Endothelial cell of umbilical vein (primary cell): ENCODE results near the gene NHERF2. TPM values are rescaled to one million over a fixed set of nuclear protein-coding genes. Genes with fewer than 3 reads are reported as not detected.
A peak's percentile ranks its signal among the peaks of the same experiment; 100 is the strongest.

Experiments used
- BruUV-seq: library from RNA; stranded (reverse); fragments of 400-500 nt; replicated peaks from 2 replicates; lab custom pipeline; 2021; lab: Mats Ljungman, UMichigan
- CTCF ChIA-PET: fragments of 300-600, 350-600 bp; sonication (Branson Sonifier 250); formaldehyde crosslinking; loops from one replicate; lab custom pipeline; 2021; ENCODE audit warnings: antibody characterized with exemption, inconsistent platforms; lab: Charles Lee
- POLR2A ChIA-PET: fragments of 300-600, 350-600 bp; sonication (Branson Sonifier 250); formaldehyde crosslinking; loops from one replicate; lab custom pipeline; 2021; ENCODE audit warnings: antibody characterized with exemption, inconsistent platforms; lab: Charles Lee
- DNase-seq: peaks from one replicate; pipeline ENCODE4 v3.0.0-alpha.2; 2011; ENCODE audit warnings: low read depth, low spot score
- FAIRE-seq: peaks from 2 replicates; lab custom pipeline; 2011; peaks lifted over from hg19 to GRCh38; lab: Jason Lieb, UNC
- H2AFZ ChIP-seq: 2 replicates; pipeline ENCODE4 v1.6.0; 2012; ENCODE audit warnings: low read depth, low read length, control low read depth, inconsistent platforms
- H3K27ac ChIP-seq: 2 replicates; pipeline ENCODE4 v1.5.1; 2011; ENCODE audit warnings: low read depth, mild to moderate bottlenecking, control low read depth, low read length, moderate library complexity; ENCODE audit not compliant: insufficient read depth
- H3K27me3 ChIP-seq, 2 experiments: 2 replicates each; pipeline versions ENCODE4 v1.6.0 to v1.6.1; 2011; ENCODE audit warnings: low read length in 2 of 2, mixed read lengths in 1 of 2; ENCODE audit not compliant: control insufficient read depth in 2 of 2, insufficient read depth in 2 of 2
- H3K36me3 ChIP-seq, 2 experiments: 2 replicates in 1 of 2; 3 replicates in 1 of 2; pipeline ENCODE4 v1.5.1; 2011; ENCODE audit warnings: low read length in 2 of 2, mild to moderate bottlenecking in 1 of 2, moderate library complexity in 1 of 2; ENCODE audit not compliant: control insufficient read depth in 2 of 2, insufficient read depth in 2 of 2; ENCODE audit errors: extremely low read depth in 1 of 2
- H3K4me1 ChIP-seq: 3 replicates; pipeline ENCODE4 v1.5.1; 2011; ENCODE audit warnings: mild to moderate bottlenecking, low read length; ENCODE audit not compliant: control insufficient read depth, insufficient read depth; ENCODE audit errors: extremely low read depth
- H3K4me2 ChIP-seq: 2 replicates; pipeline ENCODE4 v1.6.1; 2011; ENCODE audit warnings: low read length, control low read depth, mixed read lengths; ENCODE audit not compliant: insufficient read depth
- H3K4me3 ChIP-seq, 3 experiments: fragments of 200-600 bp in 1 of 3; sonication (generic), shearing (Covaris generic) in 1 of 3; replicated peaks in 1 of 3; 2 replicates each; pipeline ENCODE4 v1.5.1; 2011 to 2016; ENCODE audit warnings: control low read depth in 3 of 3, low read length in 3 of 3, mild to moderate bottlenecking in 2 of 3, inconsistent platforms in 1 of 3, low read depth in 1 of 3, moderate library complexity in 1 of 3; ENCODE audit not compliant: insufficient read depth in 1 of 3
- H3K79me2 ChIP-seq: 2 replicates; pipeline ENCODE4 v1.6.0; 2012; ENCODE audit warnings: low read length, inconsistent platforms; ENCODE audit not compliant: control insufficient read depth, insufficient read depth
- H3K9ac ChIP-seq: replicated peaks from 2 replicates; pipeline ENCODE3; 2011; ENCODE audit warnings: low read length, control low read depth; ENCODE audit not compliant: insufficient read depth; ENCODE audit errors: extremely low read depth
- H3K9me1 ChIP-seq: replicated peaks from 3 replicates; pipeline ENCODE4 v1.6.0; 2011; ENCODE audit warnings: mild to moderate bottlenecking, low read length; ENCODE audit not compliant: control insufficient read depth, insufficient read depth; ENCODE audit errors: extremely low read depth
- H3K9me3 ChIP-seq: replicated peaks from 2 replicates; pipeline ENCODE4 v1.5.1; 2012; ENCODE audit warnings: low read length, inconsistent platforms; ENCODE audit not compliant: control insufficient read depth, insufficient read depth
- H4K20me1 ChIP-seq: replicated peaks from 2 replicates; pipeline ENCODE3; 2011; ENCODE audit warnings: mild to moderate bottlenecking, low read length; ENCODE audit not compliant: control insufficient read depth, insufficient read depth; ENCODE audit errors: extremely low read depth
- EZH2 ChIP-seq: IDR thresholded peaks from 2 replicates; pipeline ENCODE4 v1.6.1; 2012; ENCODE audit warnings: borderline replicate concordance, low read depth, mild to moderate bottlenecking, moderate library complexity, low read length, inconsistent platforms; ENCODE audit not compliant: severe bottlenecking
- FOS ChIP-seq: IDR thresholded peaks from 2 replicates; pipeline ENCODE4 v1.6.1; 2011; ENCODE audit warnings: mild to moderate bottlenecking, low read length, moderate library complexity, borderline replicate concordance; ENCODE audit not compliant: insufficient read depth
- GATA2 ChIP-seq: IDR thresholded peaks from 2 replicates; pipeline ENCODE4 v1.7.0; 2011; ENCODE audit warnings: low read depth, mild to moderate bottlenecking, moderate library complexity, mixed read lengths, low read length; ENCODE audit not compliant: insufficient read length, insufficient read depth
- JUN ChIP-seq: IDR thresholded peaks from 2 replicates; pipeline ENCODE4 v1.6.1; 2011; ENCODE audit warnings: borderline replicate concordance, low read depth; ENCODE audit not compliant: insufficient read length, insufficient read depth
- MYC ChIP-seq: IDR thresholded peaks from one replicate; pipeline ENCODE4 v1.6.1; 2011; ENCODE audit warnings: mild to moderate bottlenecking, low read depth, low read length
- POLR2A ChIP-seq: IDR thresholded peaks from 2 replicates; pipeline ENCODE4 v1.6.1; 2012; ENCODE audit warnings: low read depth, mild to moderate bottlenecking, control low read depth, low read length
- POLR2AphosphoS5 ChIP-seq: IDR thresholded peaks from 2 replicates; pipeline ENCODE4 v1.6.1; 2012; ENCODE audit warnings: low read depth, mild to moderate bottlenecking, control low read depth, low read length, moderate library complexity; ENCODE audit not compliant: insufficient read depth
- dilution Hi-C: fragments of 300-500 bp; cut with MboI; formaldehyde crosslinking; loops from one replicate; pipeline ENCODE4 v1.15.0; 2019; ENCODE audit warnings: low sequenced_read_pairs; ENCODE audit not compliant: extremely low pct_ligation_motif_present
- intact Hi-C: fragments of 100-400 bp; cut with micrococcal nuclease; formaldehyde crosslinking; loops from one replicate; pipeline ENCODE4 v1.10.0; 2022
- polyA plus RNA-seq, 4 experiments: library from polyadenylated mRNA; depleted of rRNA in 3 of 4; stranded (reverse) in 3 of 4; unstranded in 1 of 4; fragments of >200 nt; gene quantifications; 2 replicates each; pipeline versions ENCODE4 v1.2.1 to v1.2.3, GENCODE V29; 2011 to 2012; ENCODE audit warnings: missing spikeins in 1 of 4
- total RNA-seq: library from RNA; stranded (reverse); gene quantifications from 2 replicates; pipeline ENCODE4 v1.2.3, GENCODE V29; 2021
- TF ChIP-seq, protein P1 (sequence below), 2 donors: IDR thresholded peaks; 1 replicate in 1 of 2; 2 replicates in 1 of 2; pipeline ENCODE4 v1.5.1; 2011; ENCODE audit warnings: low read length in 2 of 2, mild to moderate bottlenecking in 2 of 2, moderate library complexity in 2 of 2, control low read depth in 1 of 2, inconsistent platforms in 1 of 2, low read depth in 1 of 2; ENCODE audit not compliant: insufficient read depth in 1 of 2; ENCODE audit errors: extremely low read depth in 1 of 2
- TF ChIP-seq, protein P2 (sequence below): IDR thresholded peaks from 2 replicates; pipeline ENCODE4 v1.6.1; 2011; ENCODE audit not compliant: insufficient read depth, insufficient read length

The NHERF2 gene
- total and polyA plus RNA-seq, 2 donors (not counting 3 experiments of a cell fraction or from before 2014, with no cell fraction given) = 65.2 to 71.2 TPM

DNA sequence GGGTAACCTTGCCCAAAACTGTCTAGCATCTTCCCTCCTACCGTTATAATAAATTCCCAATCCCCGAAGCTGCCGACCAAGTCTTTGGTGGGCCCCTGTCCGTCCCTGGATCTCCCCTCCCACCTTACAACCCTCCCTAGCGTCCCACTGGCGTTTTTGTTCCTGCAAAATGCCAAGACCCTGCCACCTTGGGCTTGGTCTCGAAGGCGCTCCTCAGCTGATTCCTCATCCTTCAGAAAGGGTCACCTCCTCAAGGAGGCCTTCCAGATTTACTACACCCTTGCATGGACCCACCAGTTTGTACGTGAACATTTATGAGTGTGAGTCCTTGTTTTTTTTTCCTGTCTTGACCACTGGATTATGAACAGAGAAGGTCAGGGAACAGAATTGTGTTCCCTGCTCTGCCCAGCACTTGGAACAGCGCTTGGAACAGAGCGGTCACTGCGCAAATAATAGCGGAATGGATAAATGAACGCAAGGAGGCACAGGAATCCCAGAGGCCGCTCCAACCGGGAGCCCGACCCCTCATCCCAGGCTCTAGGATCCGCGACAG is 43.6 kb upstream of the NHERF2 start:
- ChIA-PET POLR2A (interaction anchor here (1.5 kb wide), 1 partner anchor 18 kb away, joined by 5 read pairs; the partner anchor contains the start of gene RPS2), CTCF (interaction anchor here (5.0 kb wide), 1 partner anchor 158 kb away, joined by 21 read pairs; no protein-coding TSS in a partner anchor)
- no peak for DNase-seq
- H3K9me1 ChIP-seq = no peaks in the 10 kb centered on the region
- peak overlapping the region; percentile 65 for H3K4me2 ChIP-seq
- no peak overlapping the region for H3K9ac ChIP-seq
- intact Hi-C loops (no loop called here), dilution Hi-C loops (no loop called here)
- H3K9me3 ChIP-seq = no peaks in the 10 kb centered on the region
- H3K36me3 ChIP-seq = peaks cover 0 to 10% of the 10 kb centered on the region in 2 experiments
- peaks cover 35 to 41% of the 10 kb centered on the region in 2 experiments for H3K27me3 ChIP-seq
- no peak overlapping the region for H3K27ac ChIP-seq
- no peaks in the 10 kb centered on the region for H4K20me1 ChIP-seq
- no peak for FAIRE-seq
- peak overlapping the region in 2 of 3 experiments; percentile 24 to 75 for H3K4me3 ChIP-seq
- peaks cover 5% of the 10 kb centered on the region for H3K79me2 ChIP-seq
- H2AFZ ChIP-seq = peak overlapping the region; percentile 90
- TF ChIP-seq EZH2 = no peak
- TF ChIP-seq, protein P1, sequence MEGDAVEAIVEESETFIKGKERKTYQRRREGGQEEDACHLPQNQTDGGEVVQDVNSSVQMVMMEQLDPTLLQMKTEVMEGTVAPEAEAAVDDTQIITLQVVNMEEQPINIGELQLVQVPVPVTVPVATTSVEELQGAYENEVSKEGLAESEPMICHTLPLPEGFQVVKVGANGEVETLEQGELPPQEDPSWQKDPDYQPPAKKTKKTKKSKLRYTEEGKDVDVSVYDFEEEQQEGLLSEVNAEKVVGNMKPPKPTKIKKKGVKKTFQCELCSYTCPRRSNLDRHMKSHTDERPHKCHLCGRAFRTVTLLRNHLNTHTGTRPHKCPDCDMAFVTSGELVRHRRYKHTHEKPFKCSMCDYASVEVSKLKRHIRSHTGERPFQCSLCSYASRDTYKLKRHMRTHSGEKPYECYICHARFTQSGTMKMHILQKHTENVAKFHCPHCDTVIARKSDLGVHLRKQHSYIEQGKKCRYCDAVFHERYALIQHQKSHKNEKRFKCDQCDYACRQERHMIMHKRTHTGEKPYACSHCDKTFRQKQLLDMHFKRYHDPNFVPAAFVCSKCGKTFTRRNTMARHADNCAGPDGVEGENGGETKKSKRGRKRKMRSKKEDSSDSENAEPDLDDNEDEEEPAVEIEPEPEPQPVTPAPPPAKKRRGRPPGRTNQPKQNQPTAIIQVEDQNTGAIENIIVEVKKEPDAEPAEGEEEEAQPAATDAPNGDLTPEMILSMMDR (IDR thresholded peaks at IDR 0.05; ENCODE audit: extremely low read depth in 1 of 2, insufficient read depth in 1 of 2, low read depth in 1 of 2, low read length in 2 of 2) = no peak
- TF ChIP-seq MYC = no peak
- no peak for TF ChIP-seq FOS
- no peak for TF ChIP-seq GATA2
- TF ChIP-seq POLR2AphosphoS5 = no peak
- no peak for TF ChIP-seq POLR2A
- TF ChIP-seq, protein P2, sequence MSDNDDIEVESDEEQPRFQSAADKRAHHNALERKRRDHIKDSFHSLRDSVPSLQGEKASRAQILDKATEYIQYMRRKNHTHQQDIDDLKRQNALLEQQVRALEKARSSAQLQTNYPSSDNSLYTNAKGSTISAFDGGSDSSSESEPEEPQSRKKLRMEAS = no peak
- TF ChIP-seq JUN = no peak
- BruUV-seq = no TSS peak
- peaks cover 15% of the 10 kb centered on the region for H3K4me1 ChIP-seq
